ENCODE results near the gene MDFI. TPM values are rescaled to one million over a fixed set of nuclear protein-coding genes. Genes with fewer than 3 reads are reported as not detected.

MDFI gene
- polyA plus RNA-seq, 1 donor from 2014 or later: 42.5 TPM

- Histone ChIP-seq H3K9me3 (ENCODE audit: low read length) (no peaks in the 10 kb centered on the region), H4K20me1 (ENCODE audit: insufficient read depth) (no peaks in the 10 kb centered on the region), H3K9me2 (ENCODE audit: insufficient read depth, low read length) (no peaks in the 10 kb centered on the region), H3F3A (ENCODE audit: insufficient read depth, low read length, poor library complexity, severe bottlenecking) (peaks cover 3% of the 10 kb centered on the region), H3K27me3 (ENCODE audit: insufficient read depth, low read depth, low read length) (no peaks in the 10 kb centered on the region), H3K4me2 (ENCODE audit: low read length) (no peak overlapping the region), H3K27ac (ENCODE audit: low read length) (no peak overlapping the region), H3K36me3 (ENCODE audit: insufficient read depth, low read length) (no peaks in the 10 kb centered on the region), H3K79me2 (replicated peaks; ENCODE audit: insufficient read depth, low read length) (no peaks in the 10 kb centered on the region), H3K9ac (ENCODE audit: low read length) (no peak overlapping the region), H3K4me3 (ENCODE audit: low read length) (no peak overlapping the region), H2AFZ (ENCODE audit: low read depth, low read length) (no peak overlapping the region)
- no peak for TF ChIP-seq EZH2 (IDR thresholded peaks at IDR 0.05; ENCODE audit: borderline replicate concordance, insufficient read depth, low read length, poor library complexity, severe bottlenecking)
- no peak for TF ChIP-seq POLR2AphosphoS5 (IDR thresholded peaks at IDR 0.05)
- TF ChIP-seq CTCF (IDR thresholded peaks at IDR 0.05; ENCODE audit: poor library complexity, severe bottlenecking): no peak
- TF ChIP-seq RAD21 (conservative IDR thresholded peaks at IDR 0.05): no peak
- no peak for TF ChIP-seq MXI1 (conservative IDR thresholded peaks at IDR 0.05; ENCODE audit: poor library complexity, severe bottlenecking)
- no peak for TF ChIP-seq EP300 (conservative IDR thresholded peaks at IDR 0.05; ENCODE audit: poor library complexity, severe bottlenecking)
- TF ChIP-seq TAF1 (IDR thresholded peaks at IDR 0.05; ENCODE audit: low read depth): no peak
- TF ChIP-seq SMC3 (conservative IDR thresholded peaks at IDR 0.05; ENCODE audit: poor library complexity): no peak
Observed at GRCh38 chr6:41605649-41606048, 32.6 kb upstream of the MDFI start.

DNA sequence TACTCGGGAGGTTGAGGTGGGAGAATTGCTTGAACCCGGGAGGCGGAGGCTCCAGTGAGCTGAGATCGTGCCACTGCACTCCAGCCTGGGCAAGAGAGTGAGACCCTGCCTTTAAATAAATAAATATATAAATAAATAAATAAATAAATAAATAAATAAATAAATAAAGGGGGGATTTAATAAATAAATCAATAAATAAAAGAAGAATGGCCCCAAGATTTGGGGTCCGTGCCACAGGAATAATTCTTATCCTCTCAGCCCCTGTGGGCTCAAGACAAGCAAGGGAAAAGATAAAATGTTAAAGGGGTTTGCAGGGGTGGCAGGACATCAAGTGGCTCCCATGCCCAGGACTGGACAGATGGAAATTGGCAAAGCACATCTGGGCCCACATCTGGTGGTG is 31.2 kb upstream of the MDFI start:
- Histone ChIP-seq H3K9me3 (ENCODE audit: low read length) (no peaks in the 10 kb centered on the region), H2AFZ (ENCODE audit: low read depth, low read length) (no peak overlapping the region), H4K20me1 (ENCODE audit: insufficient read depth) (no peaks in the 10 kb centered on the region), H3K9ac (ENCODE audit: low read length) (no peak overlapping the region), H3K79me2 (replicated peaks; ENCODE audit: insufficient read depth, low read length) (no peaks in the 10 kb centered on the region), H3K4me2 (ENCODE audit: low read length) (no peak overlapping the region), H3K27ac (ENCODE audit: low read length) (no peak overlapping the region), H3K4me3 (ENCODE audit: low read length) (no peak overlapping the region), H3K36me3 (ENCODE audit: insufficient read depth, low read length) (no peaks in the 10 kb centered on the region), H3K9me2 (ENCODE audit: insufficient read depth, low read length) (no peaks in the 10 kb centered on the region), H3F3A (ENCODE audit: insufficient read depth, low read length, poor library complexity, severe bottlenecking) (peaks cover 3% of the 10 kb centered on the region), H3K27me3 (ENCODE audit: insufficient read depth, low read depth, low read length) (no peaks in the 10 kb centered on the region)
- TF ChIP-seq EP300 (conservative IDR thresholded peaks at IDR 0.05; ENCODE audit: poor library complexity, severe bottlenecking): no peak
- no peak for TF ChIP-seq EZH2 (IDR thresholded peaks at IDR 0.05; ENCODE audit: borderline replicate concordance, insufficient read depth, low read length, poor library complexity, severe bottlenecking)
- TF ChIP-seq CTCF (IDR thresholded peaks at IDR 0.05; ENCODE audit: poor library complexity, severe bottlenecking): no peak
- TF ChIP-seq POLR2AphosphoS5 (IDR thresholded peaks at IDR 0.05): no peak
- TF ChIP-seq SMC3 (conservative IDR thresholded peaks at IDR 0.05; ENCODE audit: poor library complexity): no peak
- no peak for TF ChIP-seq TAF1 (IDR thresholded peaks at IDR 0.05; ENCODE audit: low read depth)
- TF ChIP-seq, protein P1, sequence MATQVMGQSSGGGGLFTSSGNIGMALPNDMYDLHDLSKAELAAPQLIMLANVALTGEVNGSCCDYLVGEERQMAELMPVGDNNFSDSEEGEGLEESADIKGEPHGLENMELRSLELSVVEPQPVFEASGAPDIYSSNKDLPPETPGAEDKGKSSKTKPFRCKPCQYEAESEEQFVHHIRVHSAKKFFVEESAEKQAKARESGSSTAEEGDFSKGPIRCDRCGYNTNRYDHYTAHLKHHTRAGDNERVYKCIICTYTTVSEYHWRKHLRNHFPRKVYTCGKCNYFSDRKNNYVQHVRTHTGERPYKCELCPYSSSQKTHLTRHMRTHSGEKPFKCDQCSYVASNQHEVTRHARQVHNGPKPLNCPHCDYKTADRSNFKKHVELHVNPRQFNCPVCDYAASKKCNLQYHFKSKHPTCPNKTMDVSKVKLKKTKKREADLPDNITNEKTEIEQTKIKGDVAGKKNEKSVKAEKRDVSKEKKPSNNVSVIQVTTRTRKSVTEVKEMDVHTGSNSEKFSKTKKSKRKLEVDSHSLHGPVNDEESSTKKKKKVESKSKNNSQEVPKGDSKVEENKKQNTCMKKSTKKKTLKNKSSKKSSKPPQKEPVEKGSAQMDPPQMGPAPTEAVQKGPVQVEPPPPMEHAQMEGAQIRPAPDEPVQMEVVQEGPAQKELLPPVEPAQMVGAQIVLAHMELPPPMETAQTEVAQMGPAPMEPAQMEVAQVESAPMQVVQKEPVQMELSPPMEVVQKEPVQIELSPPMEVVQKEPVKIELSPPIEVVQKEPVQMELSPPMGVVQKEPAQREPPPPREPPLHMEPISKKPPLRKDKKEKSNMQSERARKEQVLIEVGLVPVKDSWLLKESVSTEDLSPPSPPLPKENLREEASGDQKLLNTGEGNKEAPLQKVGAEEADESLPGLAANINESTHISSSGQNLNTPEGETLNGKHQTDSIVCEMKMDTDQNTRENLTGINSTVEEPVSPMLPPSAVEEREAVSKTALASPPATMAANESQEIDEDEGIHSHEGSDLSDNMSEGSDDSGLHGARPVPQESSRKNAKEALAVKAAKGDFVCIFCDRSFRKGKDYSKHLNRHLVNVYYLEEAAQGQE (IDR thresholded peaks at IDR 0.05; ENCODE audit: borderline replicate concordance): no peak
- no peak for TF ChIP-seq RAD21 (conservative IDR thresholded peaks at IDR 0.05)
- no peak for TF ChIP-seq MXI1 (conservative IDR thresholded peaks at IDR 0.05; ENCODE audit: poor library complexity, severe bottlenecking)

All from neural cell (in vitro differentiated cells).